ENCODE results near the gene NACC1.

NACC1 gene

GRCh38 chr19:13082192-13083007 is 35.7 kb upstream of the NACC1 start:
- 0 out of 2 replicates have a peak overlapping the region, but pooled peaks have one; percentile 0 for H3K27ac ChIP-seq
- TF ChIP-seq, protein P1, sequence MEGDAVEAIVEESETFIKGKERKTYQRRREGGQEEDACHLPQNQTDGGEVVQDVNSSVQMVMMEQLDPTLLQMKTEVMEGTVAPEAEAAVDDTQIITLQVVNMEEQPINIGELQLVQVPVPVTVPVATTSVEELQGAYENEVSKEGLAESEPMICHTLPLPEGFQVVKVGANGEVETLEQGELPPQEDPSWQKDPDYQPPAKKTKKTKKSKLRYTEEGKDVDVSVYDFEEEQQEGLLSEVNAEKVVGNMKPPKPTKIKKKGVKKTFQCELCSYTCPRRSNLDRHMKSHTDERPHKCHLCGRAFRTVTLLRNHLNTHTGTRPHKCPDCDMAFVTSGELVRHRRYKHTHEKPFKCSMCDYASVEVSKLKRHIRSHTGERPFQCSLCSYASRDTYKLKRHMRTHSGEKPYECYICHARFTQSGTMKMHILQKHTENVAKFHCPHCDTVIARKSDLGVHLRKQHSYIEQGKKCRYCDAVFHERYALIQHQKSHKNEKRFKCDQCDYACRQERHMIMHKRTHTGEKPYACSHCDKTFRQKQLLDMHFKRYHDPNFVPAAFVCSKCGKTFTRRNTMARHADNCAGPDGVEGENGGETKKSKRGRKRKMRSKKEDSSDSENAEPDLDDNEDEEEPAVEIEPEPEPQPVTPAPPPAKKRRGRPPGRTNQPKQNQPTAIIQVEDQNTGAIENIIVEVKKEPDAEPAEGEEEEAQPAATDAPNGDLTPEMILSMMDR (conservative IDR thresholded peaks at IDR 0.05): no peak
- no peak for TF ChIP-seq ZFX (IDR thresholded peaks at IDR 0.05)

- 0 out of 2 replicates have a peak overlapping the region, but pooled peaks have one; percentile 0 for H3K27ac ChIP-seq
- TF ChIP-seq, protein P1 (conservative IDR thresholded peaks at IDR 0.05): no peak
- TF ChIP-seq ZFX (IDR thresholded peaks at IDR 0.05): no peak
These were observed 35.1 kb upstream of the NACC1 start for GRCh38 chr19:13083008-13083404.

DNA sequence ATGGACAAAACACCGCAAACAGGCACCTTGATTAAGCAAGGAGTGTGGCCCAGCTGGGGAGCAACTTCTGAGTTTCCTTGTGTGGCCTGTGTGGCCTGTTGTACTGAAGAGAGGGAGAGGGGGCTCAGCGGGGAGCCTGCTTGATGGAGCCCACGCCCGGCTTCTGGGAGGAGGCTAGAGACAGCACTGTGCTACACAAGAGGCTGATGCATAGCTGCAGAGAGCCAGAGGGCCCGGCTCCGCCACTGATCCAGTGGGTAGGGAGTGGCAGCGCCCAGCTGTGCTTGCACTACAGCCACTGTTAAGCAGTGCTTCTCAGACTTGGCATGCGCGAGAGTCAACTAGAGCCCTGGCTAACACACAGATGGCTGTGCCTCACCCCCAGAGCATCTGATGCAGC is 34.4 kb upstream of the NACC1 start:
- H3K27ac ChIP-seq: no peak overlapping the region
- TF ChIP-seq ZFX (IDR thresholded peaks at IDR 0.05): no peak
- TF ChIP-seq, protein P1 (conservative IDR thresholded peaks at IDR 0.05): no peak

DNA sequence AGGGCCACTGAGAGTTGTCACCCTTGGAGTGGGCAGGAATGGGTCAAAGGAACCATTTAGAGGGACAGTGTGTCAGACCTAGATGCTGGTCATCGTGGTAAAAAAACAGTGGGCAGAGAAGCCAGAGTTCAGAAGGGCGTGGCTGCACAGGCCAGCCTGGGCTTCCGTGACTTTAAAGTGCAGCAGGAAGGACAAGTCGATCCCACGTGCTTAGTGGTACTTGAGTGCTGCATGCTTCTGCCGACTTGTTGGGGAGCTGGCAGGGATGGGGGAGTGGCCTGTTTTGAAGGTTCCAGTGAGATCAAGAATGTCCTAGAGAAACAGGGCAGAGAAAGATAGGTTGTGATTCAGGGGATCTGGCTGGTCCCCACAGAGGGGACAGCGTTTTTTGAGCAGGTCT is 32.4 kb upstream of the NACC1 start:
- H3K27ac ChIP-seq: no peak overlapping the region
- TF ChIP-seq, protein P1 (conservative IDR thresholded peaks at IDR 0.05): no peak
- no peak for TF ChIP-seq ZFX (IDR thresholded peaks at IDR 0.05)

- H3K27ac ChIP-seq: no peak overlapping the region
- TF ChIP-seq, protein P1 (conservative IDR thresholded peaks at IDR 0.05): no peak
- no peak for TF ChIP-seq ZFX (IDR thresholded peaks at IDR 0.05)
These were observed 31.7 kb upstream of the NACC1 start for GRCh38 chr19:13086341-13086740.

DNA sequence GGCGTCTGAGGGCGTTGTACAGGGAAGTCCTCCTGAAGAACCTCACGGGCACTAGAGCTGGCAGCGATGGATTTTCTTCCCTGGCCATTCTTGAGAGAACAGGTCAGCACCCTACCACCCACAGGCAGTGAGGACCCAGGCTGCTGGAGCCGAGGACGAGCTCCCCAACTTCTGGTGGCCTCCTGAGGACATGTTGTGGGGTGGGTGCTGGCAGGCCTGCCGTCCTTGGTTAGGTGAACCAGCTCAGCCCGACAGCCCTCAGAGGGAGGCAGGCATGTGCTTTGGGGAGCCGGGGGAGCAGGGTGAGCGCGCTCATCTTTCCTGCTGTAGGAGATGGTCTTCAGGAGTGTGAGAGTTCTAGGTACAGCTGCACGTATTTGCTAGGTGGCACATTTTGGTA is 30.8 kb upstream of the NACC1 start:
- H3K27ac ChIP-seq: no peak overlapping the region
- TF ChIP-seq ZFX (IDR thresholded peaks at IDR 0.05): no peak
- TF ChIP-seq, protein P1 (conservative IDR thresholded peaks at IDR 0.05): no peak

DNA sequence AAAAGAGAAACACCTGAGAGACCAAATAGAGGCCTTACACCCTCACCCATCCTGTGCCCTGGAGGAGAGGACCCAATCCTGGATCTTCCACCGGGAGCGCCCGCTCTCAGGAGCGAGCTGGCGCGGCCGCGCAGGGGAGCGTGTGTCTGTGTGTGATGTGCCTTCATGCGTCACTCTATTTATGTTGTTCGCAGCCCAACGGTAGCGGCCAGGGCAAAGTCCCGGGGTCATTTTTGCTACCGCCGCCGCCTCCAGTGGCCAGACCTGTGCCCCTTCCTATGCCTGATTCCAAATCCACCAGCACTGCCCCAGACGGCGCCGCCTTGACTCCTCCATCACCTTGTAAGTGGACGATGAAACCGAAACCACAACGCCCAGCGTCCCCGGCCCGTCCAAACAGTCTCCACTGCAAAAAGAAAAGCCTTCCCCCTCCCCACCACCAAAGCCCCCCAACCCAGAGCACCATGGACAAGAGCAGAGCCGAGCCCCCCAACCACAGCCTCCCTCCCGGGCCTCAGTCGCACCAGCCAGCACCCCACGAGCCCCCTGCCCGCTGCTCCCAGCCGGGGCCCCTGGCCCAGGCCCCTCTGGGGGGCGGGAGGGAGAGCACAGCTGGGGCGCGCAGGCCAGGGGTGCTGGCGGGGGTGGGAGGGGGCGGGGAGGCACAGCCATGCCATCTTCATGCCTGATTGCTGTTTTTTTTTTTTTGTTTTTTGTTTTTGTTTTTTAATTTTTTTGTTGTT is 30.1 kb upstream of the NACC1 start:
- no peak overlapping the region for H3K27ac ChIP-seq
- no peak for TF ChIP-seq ZFX (IDR thresholded peaks at IDR 0.05)
- TF ChIP-seq, protein P1 (conservative IDR thresholded peaks at IDR 0.05): no peak
